Tongue (tissue), 2 donors: Measurements from ENCODE around the gene RAB22A. TPM values are rescaled to one million over a fixed set of nuclear protein-coding genes. Genes with fewer than 3 reads are reported as not detected.

Experiments used
- DNase-seq: peaks from one replicate; pipeline ENCODE4 v3.0.0-alpha.2; 2015
- total RNA-seq: library from RNA; depleted of rRNA; stranded (reverse); fragments of >200 nt; gene quantifications from one replicate; pipeline ENCODE4 v1.2.3, GENCODE V29; 2014

Gene RAB22A
- total RNA-seq, 1 donor from 2014 or later: 19.3 TPM

- no peak for DNase-seq
Observed at GRCh38 chr20:58416057-58416456, 106.5 kb downstream of the RAB22A start.

- DNase-seq: no peak
Observed at GRCh38 chr20:58416835-58417234, 107.3 kb downstream of the RAB22A start.

Other genes with a start within 250 kb of the RAB22A start
- gene ANKRD60, start 81.1 kb upstream of the RAB22A start, total RNA-seq: not detected
- gene VAPB, start 79.5 kb downstream of the RAB22A start, total RNA-seq: 37.5 TPM
- gene APCDD1L, start 205.7 kb downstream of the RAB22A start, total RNA-seq: 5.1 TPM